ENCODE data around the gene ATG9B.

The ATG9B gene

GRCh38 chr7:150970424-150970823 is 53.9 kb downstream of the ATG9B start:
- Histone ChIP-seq H3K4me3 (ENCODE audit: low read depth, low read length) (no peak overlapping the region), H3K9me3 (ENCODE audit: severe bottlenecking) (no peaks in the 10 kb centered on the region), H3K27ac (no peak overlapping the region), H3K27me3 (ENCODE audit: insufficient read depth, low read depth, severe bottlenecking) (no peaks in the 10 kb centered on the region), H3K36me3 (peaks cover 34% of the 10 kb centered on the region)
- no peak for TF ChIP-seq CTCF (IDR thresholded peaks at IDR 0.05; ENCODE audit: low read depth, low read length)
- no peak for DNase-seq

- TF ChIP-seq CTCF (IDR thresholded peaks at IDR 0.05; ENCODE audit: low read depth, low read length), result no peak
- Histone ChIP-seq H3K9me3 (ENCODE audit: severe bottlenecking) (no peaks in the 10 kb centered on the region), H3K4me3 (ENCODE audit: low read depth, low read length) (no peak overlapping the region), H3K27ac (no peak overlapping the region), H3K27me3 (ENCODE audit: insufficient read depth, low read depth, severe bottlenecking) (no peaks in the 10 kb centered on the region), H3K36me3 (peaks cover 34% of the 10 kb centered on the region)
- no peak for DNase-seq
These were observed 54.8 kb downstream of the ATG9B start for GRCh38 chr7:150969475-150969874.

GRCh38 chr7:150968734-150969372 is 55.4 kb downstream of the ATG9B start:
- Histone ChIP-seq H3K27ac (no peak overlapping the region), H3K36me3 (peaks cover 30% of the 10 kb centered on the region), H3K27me3 (ENCODE audit: insufficient read depth, low read depth, severe bottlenecking) (no peaks in the 10 kb centered on the region), H3K4me3 (ENCODE audit: low read depth, low read length) (no peak overlapping the region), H3K9me3 (ENCODE audit: severe bottlenecking) (no peaks in the 10 kb centered on the region)
- no peak for TF ChIP-seq CTCF (IDR thresholded peaks at IDR 0.05; ENCODE audit: low read depth, low read length)
- DNase-seq, result no peak

GRCh38 chr7:150968056-150968733 is 56.1 kb downstream of the ATG9B start:
- no peak for DNase-seq
- Histone ChIP-seq H3K4me3 (ENCODE audit: low read depth, low read length) (no peak overlapping the region), H3K27me3 (ENCODE audit: insufficient read depth, low read depth, severe bottlenecking) (no peaks in the 10 kb centered on the region), H3K36me3 (peaks cover 28% of the 10 kb centered on the region), H3K9me3 (ENCODE audit: severe bottlenecking) (no peaks in the 10 kb centered on the region), H3K27ac (no peak overlapping the region)
- TF ChIP-seq CTCF (IDR thresholded peaks at IDR 0.05; ENCODE audit: low read depth, low read length), result no peak

DNA sequence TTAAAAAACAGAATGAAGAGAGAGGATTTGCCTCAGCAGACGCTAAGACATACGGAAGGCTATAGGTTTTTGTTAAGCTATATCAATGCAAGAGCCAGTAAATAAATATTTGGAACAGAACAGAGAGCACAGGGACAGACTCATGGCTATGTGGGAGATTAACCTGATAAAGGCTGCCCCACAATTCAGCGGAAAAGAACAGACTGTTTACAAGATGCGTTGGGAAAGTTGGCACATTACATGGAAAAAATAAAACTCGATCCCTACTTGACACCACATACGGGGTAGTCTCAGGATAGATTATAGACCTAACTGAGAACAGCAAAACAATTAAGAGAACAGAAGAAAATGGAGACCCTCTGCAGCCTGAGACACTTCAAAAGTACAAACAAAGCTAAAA is 56.9 kb downstream of the ATG9B start:
- no peak overlapping the region for H3K27ac ChIP-seq
- DNase-seq, result no peak
- no peaks in the 10 kb centered on the region for H3K9me3 ChIP-seq (ENCODE audit: severe bottlenecking)
- H3K4me3 ChIP-seq (ENCODE audit: low read depth, low read length), result no peak overlapping the region
- no peaks in the 10 kb centered on the region for H3K27me3 ChIP-seq (ENCODE audit: insufficient read depth, low read depth, severe bottlenecking)
- peaks cover 19% of the 10 kb centered on the region for H3K36me3 ChIP-seq
- no peak for TF ChIP-seq CTCF (IDR thresholded peaks at IDR 0.05; ENCODE audit: low read depth, low read length)

Measured in WERI-Rb-1 (cell line).